ENCODE results near the gene ZNF674.

ZNF674 gene

GRCh38 chrX:46553935-46554334, 8.7 kb upstream of the ZNF674 start:
- Histone ChIP-seq H3K23ac (ENCODE audit: low read depth, low read length, poor library complexity) (no peak overlapping the region), H3K4me2 (ENCODE audit: insufficient read depth, low read length, poor library complexity, severe bottlenecking) (no peak overlapping the region), H2BK5ac (ENCODE audit: low read length) (no peak overlapping the region), H3K4me1 (ENCODE audit: control insufficient read depth in 2 of 2, insufficient read depth in 1 of 2, low read depth in 1 of 2, low read length in 2 of 2) (no peaks in the 10 kb centered on the region), H3K27me3 (ENCODE audit: control insufficient read depth in 3 of 3, insufficient read depth in 3 of 3, low read depth in 1 of 3, low read length in 3 of 3) (no peaks in the 10 kb centered on the region), H2BK12ac (ENCODE audit: low read length) (no peak overlapping the region), H3K9ac (ENCODE audit: low read depth, low read length, poor library complexity) (no peak overlapping the region), H3K4ac (ENCODE audit: low read length) (no peak overlapping the region), H3K36me3 (replicated peaks in 1 of 2; ENCODE audit: control insufficient read depth in 2 of 2, insufficient read depth in 2 of 2, low read length in 2 of 2) (peaks cover 0 to 1% of the 10 kb centered on the region in 2 donors), H3K79me1 (ENCODE audit: low read depth, low read length) (no peaks in the 10 kb centered on the region), H3K14ac (ENCODE audit: low read length) (no peak overlapping the region), H2BK120ac (ENCODE audit: low read depth, low read length) (no peak overlapping the region), H4K8ac (ENCODE audit: low read depth, low read length) (no peak overlapping the region), H2AK5ac (ENCODE audit: low read depth, low read length) (no peak overlapping the region), H4K91ac (ENCODE audit: low read depth, low read length, poor library complexity) (no peak overlapping the region), H3K27ac (replicated peaks; ENCODE audit: low read length) (no peak overlapping the region), H3K18ac (ENCODE audit: low read length) (no peak overlapping the region), H2BK15ac (ENCODE audit: low read length) (no peak overlapping the region), H2AFZ (ENCODE audit: low read length) (no peak overlapping the region), H3K9me3 (replicated peaks in 1 of 2; ENCODE audit: control insufficient read depth in 2 of 2, insufficient read depth in 1 of 2, low read depth in 1 of 2, low read length in 2 of 2) (no peaks in the 10 kb centered on the region), H3K4me3 (ENCODE audit: low read length in 2 of 2) (no peak overlapping the region)
- no peak for DNase-seq (ENCODE audit: low spot score)
- WGBS, 2 donors (ENCODE audit: extremely low coverage in 2 of 2, insufficient read length in 2 of 2, insufficient replicate concordance in 1 of 2): no CpG with 5 or more reads among the region's 5 CpGs

- Histone ChIP-seq H2BK5ac (ENCODE audit: low read length) (no peak overlapping the region), H3K4me2 (ENCODE audit: insufficient read depth, low read length, poor library complexity, severe bottlenecking) (no peak overlapping the region), H4K8ac (ENCODE audit: low read depth, low read length) (no peak overlapping the region), H4K91ac (ENCODE audit: low read depth, low read length, poor library complexity) (no peak overlapping the region), H3K18ac (ENCODE audit: low read length) (no peak overlapping the region), H3K4ac (ENCODE audit: low read length) (no peak overlapping the region), H3K27me3 (ENCODE audit: control insufficient read depth in 3 of 3, insufficient read depth in 3 of 3, low read depth in 1 of 3, low read length in 3 of 3) (no peaks in the 10 kb centered on the region), H3K23ac (ENCODE audit: low read depth, low read length, poor library complexity) (no peak overlapping the region), H3K9me3 (replicated peaks in 1 of 2; ENCODE audit: control insufficient read depth in 2 of 2, insufficient read depth in 1 of 2, low read depth in 1 of 2, low read length in 2 of 2) (no peaks in the 10 kb centered on the region), H3K79me1 (ENCODE audit: low read depth, low read length) (no peaks in the 10 kb centered on the region), H3K27ac (replicated peaks; ENCODE audit: low read length) (no peak overlapping the region), H3K36me3 (replicated peaks in 1 of 2; ENCODE audit: control insufficient read depth in 2 of 2, insufficient read depth in 2 of 2, low read length in 2 of 2) (peaks cover 1 to 23% of the 10 kb centered on the region in 2 donors), H3K14ac (ENCODE audit: low read length) (no peak overlapping the region), H2AK5ac (ENCODE audit: low read depth, low read length) (no peak overlapping the region), H2BK15ac (ENCODE audit: low read length) (no peak overlapping the region), H3K4me3 (ENCODE audit: low read length in 2 of 2) (no peak overlapping the region), H3K4me1 (ENCODE audit: control insufficient read depth in 2 of 2, insufficient read depth in 1 of 2, low read depth in 1 of 2, low read length in 2 of 2) (no peaks in the 10 kb centered on the region), H2BK12ac (ENCODE audit: low read length) (no peak overlapping the region), H2BK120ac (ENCODE audit: low read depth, low read length) (no peak overlapping the region), H2AFZ (ENCODE audit: low read length) (no peak overlapping the region), H3K9ac (ENCODE audit: low read depth, low read length, poor library complexity) (no peak overlapping the region)
- no CpG with 5 or more reads among the region's 8 CpGs for WGBS, 2 donors (ENCODE audit: extremely low coverage in 2 of 2, insufficient read length in 2 of 2, insufficient replicate concordance in 1 of 2)
- DNase-seq (ENCODE audit: low spot score): no peak
Measured at GRCh38 chrX:46551494-46552128, 6.4 kb upstream of the ZNF674 start.

GRCh38 chrX:46549914-46550313, 4.7 kb upstream of the ZNF674 start:
- Histone ChIP-seq H3K27me3 (ENCODE audit: control insufficient read depth in 3 of 3, insufficient read depth in 3 of 3, low read depth in 1 of 3, low read length in 3 of 3) (no peaks in the 10 kb centered on the region), H2BK15ac (ENCODE audit: low read length) (no peak overlapping the region), H4K8ac (ENCODE audit: low read depth, low read length) (no peak overlapping the region), H3K4ac (ENCODE audit: low read length) (no peak overlapping the region), H3K23ac (ENCODE audit: low read depth, low read length, poor library complexity) (no peak overlapping the region), H4K91ac (ENCODE audit: low read depth, low read length, poor library complexity) (no peak overlapping the region), H3K9me3 (replicated peaks in 1 of 2; ENCODE audit: control insufficient read depth in 2 of 2, insufficient read depth in 1 of 2, low read depth in 1 of 2, low read length in 2 of 2) (no peaks in the 10 kb centered on the region), H2BK5ac (ENCODE audit: low read length) (no peak overlapping the region), H3K4me3 (ENCODE audit: low read length in 2 of 2) (no peak overlapping the region), H3K4me2 (ENCODE audit: insufficient read depth, low read length, poor library complexity, severe bottlenecking) (no peak overlapping the region), H2BK120ac (ENCODE audit: low read depth, low read length) (no peak overlapping the region), H3K79me1 (ENCODE audit: low read depth, low read length) (no peaks in the 10 kb centered on the region), H3K9ac (ENCODE audit: low read depth, low read length, poor library complexity) (no peak overlapping the region), H3K18ac (ENCODE audit: low read length) (no peak overlapping the region), H3K14ac (ENCODE audit: low read length) (no peak overlapping the region), H3K36me3 (replicated peaks in 1 of 2; ENCODE audit: control insufficient read depth in 2 of 2, insufficient read depth in 2 of 2, low read length in 2 of 2) (peaks cover 1 to 27% of the 10 kb centered on the region in 2 donors), H3K27ac (replicated peaks; ENCODE audit: low read length) (no peak overlapping the region), H2BK12ac (ENCODE audit: low read length) (no peak overlapping the region), H3K4me1 (ENCODE audit: control insufficient read depth in 2 of 2, insufficient read depth in 1 of 2, low read depth in 1 of 2, low read length in 2 of 2) (peaks cover 2 to 4% of the 10 kb centered on the region in 2 donors), H2AFZ (ENCODE audit: low read length) (no peak overlapping the region), H2AK5ac (ENCODE audit: low read depth, low read length) (no peak overlapping the region)
- no CpG with 5 or more reads among the region's 1 CpG for WGBS, 2 donors (ENCODE audit: extremely low coverage in 2 of 2, insufficient read length in 2 of 2, insufficient replicate concordance in 1 of 2)
- no peak for DNase-seq (ENCODE audit: low spot score)

GRCh38 chrX:46547857-46548256, 2.6 kb upstream of the ZNF674 start:
- H3K4ac ChIP-seq (ENCODE audit: low read length): no peak overlapping the region
- no CpG with 5 or more reads among the region's 6 CpGs for WGBS, 2 donors (ENCODE audit: extremely low coverage in 2 of 2, insufficient read length in 2 of 2, insufficient replicate concordance in 1 of 2)

More at GRCh38 chrX:46547857-46548256, 2.6 kb upstream of the ZNF674 start:
- Histone ChIP-seq H3K4me1 (ENCODE audit: control insufficient read depth in 2 of 2, insufficient read depth in 1 of 2, low read depth in 1 of 2, low read length in 2 of 2) (peaks cover 2 to 4% of the 10 kb centered on the region in 2 donors), H2BK12ac (ENCODE audit: low read length) (no peak overlapping the region), H2BK15ac (ENCODE audit: low read length) (no peak overlapping the region), H2BK120ac (ENCODE audit: low read depth, low read length) (no peak overlapping the region), H3K23ac (ENCODE audit: low read depth, low read length, poor library complexity) (no peak overlapping the region), H3K18ac (ENCODE audit: low read length) (no peak overlapping the region), H3K27ac (replicated peaks; ENCODE audit: low read length) (no peak overlapping the region), H3K27me3 (ENCODE audit: control insufficient read depth in 3 of 3, insufficient read depth in 3 of 3, low read depth in 1 of 3, low read length in 3 of 3) (peaks cover 0 to 3% (median 0%) of the 10 kb centered on the region in 3 experiments), H3K4me2 (ENCODE audit: insufficient read depth, low read length, poor library complexity, severe bottlenecking) (no peak overlapping the region), H3K79me1 (ENCODE audit: low read depth, low read length) (peaks cover 1% of the 10 kb centered on the region), H3K14ac (ENCODE audit: low read length) (no peak overlapping the region), H2BK5ac (ENCODE audit: low read length) (no peak overlapping the region), H4K8ac (ENCODE audit: low read depth, low read length) (no peak overlapping the region), H3K9ac (ENCODE audit: low read depth, low read length, poor library complexity) (no peak overlapping the region), H3K9me3 (replicated peaks in 1 of 2; ENCODE audit: control insufficient read depth in 2 of 2, insufficient read depth in 1 of 2, low read depth in 1 of 2, low read length in 2 of 2) (no peaks in the 10 kb centered on the region), H2AK5ac (ENCODE audit: low read depth, low read length) (no peak overlapping the region), H2AFZ (ENCODE audit: low read length) (no peak overlapping the region), H4K91ac (ENCODE audit: low read depth, low read length, poor library complexity) (no peak overlapping the region), H3K4me3 (ENCODE audit: low read length in 2 of 2) (no peak overlapping the region), H3K36me3 (replicated peaks in 1 of 2; ENCODE audit: control insufficient read depth in 2 of 2, insufficient read depth in 2 of 2, low read length in 2 of 2) (peaks cover 1 to 27% of the 10 kb centered on the region in 2 donors)
- DNase-seq (ENCODE audit: low spot score): no peak
